Stimulated activated CD4-positive, alpha-beta T cell treated with anti-CD3 and anti-CD28 coated beads, Interleukin-15, amount 100 ng/mL, for 48 hours (primary cell): ENCODE measurements around the gene TNS3.

Experiments used
- DNase-seq, 2 donors: peaks; one replicate each; pipeline ENCODE4 v3.0.0-alpha.2; 2020; ENCODE audit warnings: low read depth in 2 of 2

Gene TNS3

DNA sequence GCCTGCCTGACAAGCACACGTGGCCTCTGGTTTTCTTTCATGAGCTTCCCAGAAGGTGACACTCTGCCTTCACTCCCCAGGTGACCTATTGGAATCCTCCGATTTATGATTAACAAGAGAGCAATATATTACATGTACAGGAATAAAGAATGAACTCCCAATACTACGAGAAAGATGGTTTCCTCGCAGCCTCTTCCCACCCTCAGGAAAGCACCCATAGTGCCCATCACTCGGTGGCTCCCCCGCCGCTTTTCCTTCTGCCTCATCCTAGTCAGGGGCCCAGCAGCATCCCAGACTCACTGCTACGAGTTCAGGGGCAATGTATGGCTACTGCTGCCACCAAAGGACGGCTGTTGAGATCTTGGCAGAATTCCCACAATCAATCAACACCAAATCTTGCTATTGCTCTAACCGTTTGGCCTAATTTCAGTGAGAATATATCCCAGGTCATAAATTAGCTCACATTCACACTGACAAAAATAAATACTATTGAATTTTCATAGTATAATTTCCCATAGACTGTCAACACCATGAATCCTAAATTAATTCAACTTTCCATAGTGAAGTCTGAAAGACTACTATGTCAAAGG, 196.3 kb downstream of the TNS3 start:
- no peak for DNase-seq

DNA sequence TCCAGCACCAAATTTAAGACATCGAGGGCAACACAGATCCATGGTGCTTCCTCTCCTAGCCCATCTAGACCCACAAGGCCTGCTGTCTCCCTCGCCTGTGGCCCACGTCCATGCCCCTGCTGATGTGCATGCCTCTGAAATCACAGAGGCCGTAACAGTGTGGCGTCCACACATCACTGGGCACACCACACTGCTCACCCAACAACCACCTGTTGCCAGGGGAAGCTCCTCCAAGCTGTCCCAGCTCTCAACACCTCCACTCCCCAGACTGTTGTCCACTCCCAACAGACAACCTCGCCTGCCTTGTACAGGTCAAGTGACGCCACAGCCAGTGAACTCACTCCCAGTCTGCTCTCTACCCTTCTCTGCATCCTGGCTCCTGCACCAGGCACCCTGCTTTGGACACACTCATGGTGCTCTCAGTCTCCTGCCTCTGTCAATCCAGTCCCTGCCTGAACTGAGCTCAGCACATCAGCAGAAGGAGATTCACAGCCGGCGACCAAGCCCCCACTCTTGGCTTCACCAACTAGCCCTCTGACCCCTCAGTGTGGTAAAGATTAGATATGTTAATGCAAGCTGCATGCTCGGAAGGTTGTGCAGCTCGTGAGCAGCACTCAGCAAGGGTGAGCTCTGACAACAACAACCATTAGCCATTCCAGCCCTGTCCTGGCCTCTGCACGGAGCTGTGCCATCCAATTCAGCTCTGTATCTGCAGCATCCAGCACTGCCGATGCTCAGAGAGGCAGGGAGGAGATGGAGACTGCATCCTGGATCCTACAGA, 197.0 kb downstream of the TNS3 start:
- no peak for DNase-seq

DNA sequence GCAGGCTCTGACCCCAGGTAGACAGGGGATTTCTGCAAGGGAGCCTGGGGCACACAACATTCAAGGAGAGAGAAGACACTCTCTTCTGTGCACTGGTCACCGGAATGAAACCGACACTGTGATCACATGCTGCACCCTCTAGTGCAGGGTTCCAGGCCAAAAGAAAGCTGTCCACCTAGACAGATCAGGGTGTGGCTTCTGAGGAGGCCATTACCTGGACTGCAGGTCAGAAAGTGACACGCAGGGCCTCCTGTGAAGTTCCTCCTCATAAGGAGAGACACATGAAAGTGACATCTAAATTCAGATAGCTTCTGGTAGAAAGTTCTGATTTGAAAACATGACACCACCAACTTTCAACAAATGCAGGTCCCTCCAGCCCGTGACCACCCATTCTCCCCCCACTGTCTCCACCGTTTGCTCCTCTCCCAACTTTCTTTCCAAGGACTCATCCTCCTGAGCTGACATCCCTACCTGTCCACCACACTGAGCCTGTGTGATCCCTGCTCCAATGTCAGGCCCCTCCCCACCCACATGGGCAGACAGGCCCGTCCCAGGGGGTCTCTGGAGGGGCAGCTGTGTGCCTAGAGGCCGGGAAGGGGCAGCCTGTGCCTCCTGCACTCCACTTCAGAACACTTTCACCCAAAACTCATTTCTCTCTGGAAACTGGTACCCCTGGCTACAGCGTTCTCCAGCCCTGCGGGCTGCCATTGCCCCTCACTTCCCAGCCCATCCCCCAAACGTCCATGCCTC, 198.0 kb downstream of the TNS3 start:
- DNase-seq = no peak

DNA sequence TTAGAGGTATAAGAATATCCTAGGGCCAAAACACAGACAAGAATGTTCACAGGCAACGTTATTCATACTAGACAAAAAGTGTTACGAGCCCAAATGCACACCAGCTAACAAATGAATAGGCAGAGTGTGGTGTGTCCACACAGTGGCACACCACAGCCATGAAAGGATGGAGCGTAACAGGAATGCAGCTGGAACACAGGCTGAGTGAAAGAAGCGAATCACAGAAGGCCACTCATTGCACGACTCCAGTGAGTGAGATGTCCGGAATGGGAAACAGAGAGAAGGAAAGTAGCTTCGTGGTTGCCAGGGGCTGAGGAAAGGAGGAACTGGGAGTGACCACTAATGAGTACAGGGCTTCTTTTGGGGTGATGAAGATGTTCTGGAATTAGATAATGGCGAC, 198.8 kb downstream of the TNS3 start:
- DNase-seq = no peak

DNA sequence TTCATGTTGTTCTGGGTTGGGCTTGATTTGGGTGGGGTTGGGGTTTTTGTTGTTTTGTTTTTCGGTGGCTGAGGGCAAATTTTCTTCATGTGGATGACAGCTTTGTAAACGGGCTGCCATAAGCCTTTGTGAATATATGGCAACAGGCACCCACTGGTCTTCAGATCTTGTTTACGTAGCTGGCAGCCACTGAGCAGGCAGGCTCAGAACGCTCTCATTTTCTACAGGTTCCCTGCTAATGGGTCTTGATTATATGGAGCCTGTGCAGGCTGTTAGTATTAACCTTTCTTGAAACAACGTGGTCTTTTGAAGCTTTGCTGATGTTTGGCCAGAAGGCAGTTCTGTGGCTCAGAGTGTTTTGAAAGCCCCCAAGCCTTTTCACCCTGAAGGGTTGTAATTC, 199.7 kb downstream of the TNS3 start:
- DNase-seq = no peak

DNA sequence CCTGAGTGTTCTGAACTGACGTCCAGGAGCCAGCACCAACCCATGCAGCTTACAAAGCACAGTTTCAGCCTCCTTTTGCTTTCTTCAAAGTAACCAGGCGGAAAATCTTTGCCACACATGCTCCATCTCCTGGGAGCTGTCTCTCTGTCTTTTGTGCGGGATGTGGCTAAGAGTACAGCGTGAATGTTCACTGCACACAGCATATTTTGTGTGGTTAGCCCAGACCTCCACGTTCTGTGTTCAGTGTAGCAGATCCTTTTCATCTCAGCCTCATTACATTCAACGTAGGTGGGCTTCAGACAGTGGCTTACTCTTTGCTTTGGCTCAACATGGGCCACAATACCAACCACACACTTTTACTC, 200.8 kb downstream of the TNS3 start:
- no peak for DNase-seq

DNA sequence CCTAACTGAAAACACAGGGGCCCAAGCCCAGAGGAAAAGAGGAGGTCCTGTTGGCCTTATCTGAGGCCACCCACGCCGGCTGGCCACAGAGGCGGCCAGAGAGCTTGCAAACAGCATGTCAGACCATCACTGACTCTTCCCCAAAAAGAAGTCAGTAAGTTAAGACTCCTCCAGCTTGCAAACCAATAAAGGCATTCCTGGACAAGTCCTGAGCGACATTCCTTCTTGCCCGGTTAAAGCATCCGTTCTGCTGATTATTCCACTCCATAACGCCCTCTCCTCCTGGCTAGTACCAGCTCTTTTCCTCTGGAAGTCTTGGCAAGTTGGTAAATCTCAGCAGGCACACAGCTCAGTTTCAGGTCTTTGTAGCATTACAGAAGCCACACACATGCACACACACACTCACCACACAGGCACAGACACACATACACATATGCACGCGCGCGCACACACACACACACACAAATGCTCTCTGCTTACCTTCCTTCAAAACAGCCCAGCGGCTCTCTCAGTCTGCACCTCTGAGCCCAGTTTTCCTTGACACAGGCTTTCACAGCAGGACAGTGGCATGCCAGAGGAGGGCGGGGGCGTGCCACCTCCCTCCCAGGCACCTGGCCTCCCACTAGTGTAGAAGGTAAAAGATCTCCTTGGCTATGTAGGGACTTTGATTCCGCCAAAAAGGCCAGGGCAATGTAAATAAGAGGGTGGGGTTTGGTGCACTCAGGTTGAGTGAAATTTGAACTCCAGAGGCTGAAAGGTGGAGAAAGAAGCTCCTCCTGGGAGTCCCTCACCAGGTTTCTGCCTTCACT, 201.4 kb downstream of the TNS3 start:
- DNase-seq = no peak

DNA sequence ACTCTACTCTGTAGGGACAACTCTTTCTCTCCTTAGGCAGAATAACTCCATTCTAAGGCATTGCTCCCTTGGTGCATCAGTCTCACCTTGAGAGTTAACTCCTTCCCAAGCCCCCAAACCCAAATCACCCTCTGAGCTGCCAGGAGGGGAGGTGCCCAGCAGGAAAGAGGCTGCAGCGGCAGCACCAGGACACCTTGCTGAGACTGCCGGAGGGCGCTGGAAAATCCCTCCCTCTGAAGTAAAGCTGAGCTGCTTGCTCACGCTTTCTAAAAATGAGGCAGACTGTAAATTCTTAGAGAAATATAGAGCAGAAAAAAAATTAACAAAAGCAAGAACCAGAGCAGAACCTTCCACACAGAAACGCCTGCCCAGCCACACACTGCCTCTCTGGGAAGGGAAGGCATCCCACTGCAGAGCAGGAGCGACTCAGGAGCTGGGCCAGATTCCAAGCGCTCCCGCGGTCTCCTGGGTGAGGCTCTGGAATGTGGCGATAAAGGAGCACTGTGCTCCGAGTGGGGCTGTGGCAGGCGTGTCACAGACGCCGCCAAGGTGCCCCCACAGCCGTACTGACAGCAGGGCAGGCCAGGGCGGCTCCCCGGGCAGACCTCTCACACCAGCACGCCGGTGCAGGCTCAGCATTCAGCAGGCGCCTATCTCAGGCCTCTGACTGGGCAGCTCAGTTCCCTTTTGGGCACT, 202.1 kb downstream of the TNS3 start:
- no peak for DNase-seq

DNA sequence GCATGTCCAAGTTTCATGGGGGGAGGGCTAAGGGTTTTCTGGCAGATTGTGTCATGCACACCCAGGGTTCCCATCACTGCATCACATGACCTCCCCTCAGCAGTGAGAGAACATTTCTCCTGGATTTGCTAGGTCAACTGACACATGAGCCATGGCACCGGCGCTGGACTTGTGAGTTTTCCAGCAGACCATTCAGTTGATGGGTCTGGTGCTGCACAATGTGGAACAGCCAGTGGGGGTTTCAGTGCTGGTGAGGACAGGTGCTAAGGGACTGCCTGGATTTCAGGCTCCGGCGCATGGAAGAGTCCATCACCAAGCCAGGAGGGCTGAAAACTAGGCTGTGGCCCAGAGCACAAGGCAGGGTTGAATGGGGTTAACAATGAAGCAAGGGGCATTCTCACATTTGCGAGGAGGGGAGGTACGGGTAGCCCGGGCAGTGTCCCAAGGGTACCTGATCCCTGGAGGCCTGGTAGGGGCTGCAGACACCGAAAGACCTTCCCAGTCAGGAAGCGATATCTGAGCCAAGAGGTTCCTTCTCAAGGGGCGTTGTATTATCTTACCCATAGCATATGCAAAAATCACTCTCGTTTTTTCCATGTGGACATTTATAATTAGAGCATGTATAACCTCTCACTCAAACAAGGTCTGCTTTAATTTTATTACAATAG, 203.0 kb downstream of the TNS3 start:
- no peak for DNase-seq

DNA sequence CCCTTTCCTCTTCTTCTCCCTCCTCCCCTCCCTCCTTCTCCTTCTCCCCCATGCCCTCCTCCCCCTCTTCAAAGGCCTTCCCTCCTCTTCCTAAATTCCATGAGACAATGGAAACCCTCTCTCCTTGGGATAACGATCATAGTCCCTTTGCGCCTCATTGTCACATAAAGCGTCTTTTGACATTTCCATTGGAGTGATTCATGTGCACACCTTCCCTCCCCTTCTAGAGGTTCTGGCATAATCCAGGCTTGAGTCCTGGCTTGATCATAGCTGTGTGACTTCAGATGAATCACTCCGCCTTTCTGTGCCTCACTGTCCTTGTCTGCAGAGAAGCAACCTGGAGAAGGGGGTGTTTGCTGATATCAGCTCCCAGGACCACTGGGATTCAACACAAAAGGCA, 204.2 kb downstream of the TNS3 start:
- DNase-seq = no peak

DNA sequence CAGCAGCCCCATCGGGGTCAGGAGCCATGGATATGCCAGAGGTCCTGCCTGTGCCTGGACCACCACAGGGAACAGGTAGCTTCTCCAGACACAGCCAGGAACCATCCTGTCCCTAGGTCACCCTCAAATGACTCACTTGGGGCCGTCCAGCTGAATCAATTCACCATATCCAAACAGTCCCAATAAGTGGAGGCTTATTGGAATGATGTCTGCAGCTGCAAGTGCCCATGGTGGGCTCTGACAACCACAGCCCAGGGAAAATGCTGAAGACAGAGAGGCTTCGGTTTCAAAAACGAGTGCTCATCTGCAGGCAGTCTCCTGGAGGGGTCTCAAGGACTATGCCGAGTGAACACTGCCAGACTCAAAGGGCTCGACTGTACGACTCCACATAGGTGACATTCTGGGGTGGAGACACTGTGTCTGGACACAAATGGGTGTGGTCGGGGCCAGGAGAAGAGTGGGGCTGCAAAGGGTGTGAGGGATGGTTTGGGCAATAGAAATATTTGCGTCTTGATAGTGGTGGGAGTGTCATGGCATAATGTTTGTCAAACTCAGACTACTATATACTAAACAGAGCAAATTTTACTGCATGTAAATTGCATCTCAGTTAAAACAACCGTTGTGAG, 204.8 kb downstream of the TNS3 start:
- no peak for DNase-seq

DNA sequence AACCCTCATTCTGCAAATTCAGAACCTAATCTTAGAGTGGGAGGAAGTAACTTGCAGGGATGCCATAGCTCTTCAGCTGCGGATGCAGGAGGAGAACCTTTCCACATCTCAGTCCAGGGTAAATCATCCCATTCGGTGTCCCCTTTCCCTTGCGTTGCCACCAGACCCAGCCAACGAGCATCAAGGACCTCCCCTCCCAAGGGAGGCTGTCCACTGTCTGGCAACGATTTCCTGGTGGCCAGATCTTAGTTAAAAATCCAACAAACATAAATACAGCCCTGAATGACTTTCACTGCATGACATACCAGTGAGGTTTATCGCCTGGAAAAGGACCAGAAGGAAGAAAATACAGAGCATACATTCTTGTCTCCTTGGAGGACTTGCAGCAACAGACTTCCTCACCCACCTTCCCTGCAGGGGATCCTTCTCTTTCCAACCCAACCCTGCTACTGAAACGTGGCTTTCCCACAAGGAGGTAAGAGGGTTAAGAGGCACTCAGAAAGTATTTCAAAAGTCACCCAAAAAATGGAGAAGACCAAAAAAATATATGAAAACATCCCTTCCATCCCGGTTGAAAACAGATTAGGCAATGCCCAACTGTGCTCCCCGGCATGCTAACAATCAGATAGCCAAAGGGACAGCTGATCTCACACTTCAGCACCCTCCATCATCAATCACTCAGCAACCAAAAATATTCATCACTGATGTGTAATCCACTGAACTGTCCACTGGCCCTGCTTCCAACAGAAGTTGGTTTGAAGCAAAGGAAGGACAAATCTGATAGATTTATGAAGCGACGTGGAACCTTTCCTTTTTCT, 206.6 kb downstream of the TNS3 start:
- no peak for DNase-seq

DNA sequence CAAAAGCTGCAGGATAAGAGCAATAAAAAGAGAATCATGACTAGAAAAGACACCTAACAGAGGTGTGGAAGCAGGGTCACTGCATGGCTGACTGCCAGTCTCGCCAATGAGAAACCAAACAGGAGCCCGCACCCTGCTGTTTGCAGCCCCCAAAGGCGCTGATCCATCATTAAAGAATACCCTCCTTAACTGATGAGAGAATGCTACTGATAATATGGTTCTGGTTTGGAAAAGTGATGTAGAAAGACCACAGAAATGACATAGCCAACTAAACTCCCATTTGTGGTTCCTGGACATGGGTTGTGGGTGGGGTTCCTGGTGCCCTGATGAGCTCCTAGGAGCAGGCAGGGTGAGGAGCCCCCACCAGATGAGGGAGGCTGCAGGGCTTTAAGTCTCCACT, 207.4 kb downstream of the TNS3 start:
- no peak for DNase-seq

DNA sequence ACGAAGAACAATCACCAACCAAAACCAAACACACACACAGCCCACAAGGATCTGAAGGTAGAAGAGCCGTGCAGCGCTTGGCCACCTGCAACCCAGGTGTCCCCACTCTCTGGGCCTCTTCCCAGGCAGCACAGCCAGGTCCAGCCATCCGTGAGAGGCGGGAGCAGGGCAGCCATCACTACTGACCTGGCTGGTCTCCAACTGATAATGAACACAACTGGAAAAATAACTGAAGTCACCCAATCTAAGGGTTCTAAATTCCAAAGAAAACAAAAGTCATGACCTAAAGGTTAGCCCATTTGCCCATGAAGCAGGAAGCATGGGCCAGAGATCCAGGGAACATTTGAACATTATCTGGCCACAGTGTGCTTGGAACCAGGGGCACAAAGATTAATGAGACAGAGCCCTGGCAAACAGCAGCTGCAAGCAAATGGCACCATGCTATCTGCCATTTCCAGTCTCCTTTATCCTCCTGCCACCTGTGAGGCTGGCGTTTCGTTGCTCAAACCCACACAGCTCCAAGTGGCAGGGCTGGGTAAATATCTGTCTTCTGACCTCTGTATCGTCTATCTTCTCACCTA, 207.9 kb downstream of the TNS3 start:
- DNase-seq = no peak

DNA sequence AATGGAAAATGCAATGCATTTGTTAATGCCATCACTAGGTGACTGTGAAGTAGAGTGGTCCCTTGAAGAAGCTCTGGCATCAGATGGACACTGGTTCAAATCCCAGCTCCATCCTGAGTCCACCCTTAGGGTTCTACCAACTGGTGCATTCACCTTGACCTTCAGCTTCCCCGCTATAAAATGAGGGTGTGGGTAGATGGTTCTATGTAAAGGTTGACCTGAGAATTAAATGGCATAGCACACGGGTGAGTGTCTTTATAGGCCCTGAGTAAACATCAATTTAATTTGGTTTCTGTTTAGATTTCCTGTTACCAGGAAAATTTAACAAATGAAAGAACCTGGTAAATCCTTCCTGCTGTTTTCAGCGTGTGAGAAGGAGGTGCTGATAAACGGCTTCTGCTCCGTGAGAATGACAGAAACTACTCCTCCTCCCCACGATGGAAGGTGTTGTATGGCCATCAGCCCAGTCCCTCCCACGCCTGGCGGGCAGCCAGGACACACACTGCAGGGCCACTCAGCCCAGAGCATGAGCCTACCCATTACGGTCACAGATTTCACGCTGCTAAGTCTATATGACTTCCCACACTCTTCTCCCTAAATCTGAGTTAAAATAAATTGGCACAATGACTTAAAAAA, 210.1 kb downstream of the TNS3 start:
- no peak for DNase-seq

DNA sequence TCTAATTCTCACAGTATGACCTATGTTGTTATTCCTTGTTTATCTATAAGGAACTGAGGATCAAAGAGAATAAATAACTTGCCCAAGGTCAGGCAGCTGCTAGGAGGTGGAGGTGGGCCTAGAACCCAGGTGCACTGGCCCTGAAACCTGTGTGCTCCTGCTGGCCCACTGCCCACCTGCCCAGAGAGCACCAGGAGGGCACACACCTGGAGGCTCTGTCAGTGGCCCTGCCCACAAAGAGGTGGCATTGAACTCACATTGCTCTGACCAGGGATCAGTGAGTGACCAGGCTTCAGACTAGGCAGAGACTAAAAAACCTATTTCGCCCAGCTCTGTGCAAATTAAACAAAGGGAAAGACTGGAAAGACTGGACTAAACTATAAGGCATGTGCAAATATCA, 210.6 kb downstream of the TNS3 start:
- no peak for DNase-seq

DNA sequence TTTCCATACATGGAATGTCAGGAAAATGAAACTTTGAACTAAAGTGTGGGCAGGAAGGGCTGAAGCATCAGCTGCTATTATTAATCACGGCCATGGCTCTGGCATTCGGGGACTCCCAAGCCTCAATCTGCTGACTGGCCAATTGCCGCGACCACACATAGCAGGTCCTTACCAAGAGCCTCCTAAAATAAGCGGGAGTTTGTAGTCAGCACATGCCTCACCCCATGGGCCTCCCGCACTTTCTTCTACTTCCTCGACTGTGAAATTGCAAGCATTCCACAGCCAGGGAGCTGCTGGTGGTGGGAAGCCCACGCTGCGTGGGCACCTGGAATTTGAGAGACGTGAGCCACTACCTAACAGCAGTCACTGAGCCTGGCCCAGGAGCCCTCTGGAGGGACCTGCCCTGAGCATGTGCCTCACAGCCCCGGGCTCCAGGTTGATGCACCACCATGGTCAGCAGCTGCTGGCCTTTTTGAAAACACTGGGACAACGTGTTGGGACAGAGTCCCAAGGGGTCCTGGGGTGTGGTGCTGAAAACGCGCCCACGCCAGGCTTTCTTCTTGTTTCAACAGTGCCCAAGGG, 211.4 kb downstream of the TNS3 start:
- DNase-seq = no peak

DNA sequence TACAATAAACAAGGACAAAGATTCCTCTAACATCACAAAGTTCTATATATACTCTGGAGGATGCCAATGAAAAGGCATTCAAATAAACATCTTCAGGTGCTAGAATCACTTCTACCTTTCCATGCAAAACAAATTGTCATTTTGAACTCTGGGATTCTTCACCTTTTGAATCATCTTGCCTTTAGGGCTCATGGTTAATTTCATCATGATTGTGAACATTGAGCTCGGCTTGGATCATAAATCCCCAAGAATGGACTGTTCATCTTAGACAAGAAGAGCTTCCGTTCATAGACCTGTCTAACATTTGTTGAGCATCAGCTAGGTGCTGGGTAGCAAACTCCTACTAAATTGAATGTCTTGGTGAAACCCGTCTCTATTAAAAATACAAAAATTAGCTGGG, 212.2 kb downstream of the TNS3 start:
- no peak for DNase-seq
